Kidney (tissue), 14 donors: ENCODE data around the gene TCF12. TPM values are rescaled to one million over a fixed set of nuclear protein-coding genes. Genes with fewer than 3 reads are reported as not detected.

Experiments
- DNase-seq, 5 donors: peaks; one replicate each; pipeline ENCODE4 v3.0.0-alpha.2; 2013 to 2020
- FAIRE-seq: peaks from 2 replicates; lab custom pipeline; 2012; peaks lifted over from hg19 to GRCh38; lab: Jason Lieb, UNC
- H3K27ac ChIP-seq, 2 donors: one replicate each; pipeline ENCODE4 v1.7.0; 2013; ENCODE audit warnings: low read depth in 2 of 2, low read length in 2 of 2, inconsistent platforms in 1 of 2
- H3K27me3 ChIP-seq: one replicate; pipeline ENCODE4 v1.7.1; 2013; ENCODE audit warnings: low read length, inconsistent platforms; ENCODE audit not compliant: control insufficient read depth, insufficient read depth
- H3K36me3 ChIP-seq, 3 donors: one replicate each; pipeline versions ENCODE4 v1.7.0 to v1.7.1; 2013; ENCODE audit warnings: low read length in 3 of 3, control low read depth in 1 of 3, inconsistent platforms in 1 of 3; ENCODE audit not compliant: insufficient read depth in 3 of 3, control insufficient read depth in 2 of 3
- H3K4me1 ChIP-seq, 3 donors: one replicate each; pipeline versions ENCODE4 v1.7.0 to v1.7.1; 2013; ENCODE audit warnings: low read length in 3 of 3, inconsistent platforms in 1 of 3, low read depth in 1 of 3; ENCODE audit not compliant: control insufficient read depth in 2 of 3, insufficient read depth in 2 of 3
- H3K4me3 ChIP-seq, 3 donors: one replicate each; pipeline versions ENCODE4 v1.7.0 to v1.8.1; 2013; ENCODE audit warnings: low read length in 3 of 3, control low read depth in 1 of 3, inconsistent platforms in 1 of 3
- H3K9ac ChIP-seq, 3 donors: one replicate each; pipeline versions ENCODE4 v1.7.0 to v1.7.1; 2013; ENCODE audit warnings: low read length in 3 of 3, control low read depth in 1 of 3, inconsistent platforms in 1 of 3
- H3K9me3 ChIP-seq, 3 donors: one replicate each; pipeline versions ENCODE4 v1.7.0 to v1.7.1; 2013; ENCODE audit warnings: low read length in 3 of 3, control low read depth in 1 of 3, inconsistent platforms in 1 of 3; ENCODE audit not compliant: control insufficient read depth in 2 of 3, insufficient read depth in 1 of 3
- CTCF ChIP-seq: IDR thresholded peaks from 3 replicates; pipeline ENCODE4 v1.5.1; 2012; ENCODE audit warnings: mild to moderate bottlenecking, moderate library complexity, borderline replicate concordance; ENCODE audit not compliant: insufficient read depth; ENCODE audit errors: extremely low read depth
- intact Hi-C: fragments of 100-400 bp; cut with DNase I; formaldehyde crosslinking; loops from one replicate; pipeline ENCODE4 v1.11.1; 2022
- polyA plus RNA-seq: library from polyadenylated mRNA; stranded (reverse); fragments of 350-450 nt; fragmentation: Illumina TruSeq; extraction: RNeasy Lipid Tissue Mini Kit (QIAGEN cat#74804); gene quantifications from one replicate; pipeline ENCODE4 v1.2.3, GENCODE V29; 2014; ENCODE audit warnings: low read depth, low replicate concordance; ENCODE audit not compliant: insufficient read depth
- total RNA-seq: library from RNA; stranded (reverse); fragmentation: NEBNext Ultra II Directional; extraction: Animal tissue kit (Norgen Biotek cat#: 25700); gene quantifications from one replicate; pipeline ENCODE4 v1.2.1, GENCODE V29; 2021
- donor health status: control.
- donor health status: control.
- donor health status: control.
- donor health status: control.
- donor health status: control.
- donor health status: DM: yes; HTN: yes; CAD: no.
- donor health status: Normal renal cell carcinoma (clear cell type).

Gene TCF12
- total and polyA plus RNA-seq, 2 donors from 2014 or later, result 16.3 to 116 TPM

- Histone ChIP-seq H3K9ac (no peak overlapping the region), H3K4me1 (peaks cover 0 to 8% (median 0%) of the 10 kb centered on the region in 3 donors), H3K36me3 (no peaks in the 10 kb centered on the region), H3K4me3 (no peak overlapping the region), H3K27ac (no peak overlapping the region), H3K9me3 (no peaks in the 10 kb centered on the region), H3K27me3 (no peaks in the 10 kb centered on the region)
- TF ChIP-seq CTCF, result no peak
- intact Hi-C loops, result no loop called here
- FAIRE-seq, result no peak
- DNase-seq, result no peak
These were observed 296.9 kb downstream of the TCF12 start for GRCh38 chr15:57215326-57215725.

- H3K27ac ChIP-seq, result no peak overlapping the region
- FAIRE-seq (no peak), DNase-seq (no peak)
- H3K36me3 ChIP-seq, result no peaks in the 10 kb centered on the region
- no peak overlapping the region for H3K9ac ChIP-seq
- TF ChIP-seq CTCF, result no peak
- no peaks in the 10 kb centered on the region for H3K9me3 ChIP-seq
- no peaks in the 10 kb centered on the region for H3K27me3 ChIP-seq
- intact Hi-C loops, result no loop called here
- H3K4me3 ChIP-seq, result no peak overlapping the region
- H3K4me1 ChIP-seq, result peaks cover 0 to 8% (median 0%) of the 10 kb centered on the region in 3 donors
These were observed 297.4 kb downstream of the TCF12 start for GRCh38 chr15:57215881-57216280.

GRCh38 chr15:57216288-57216687 lies 297.8 kb downstream of the TCF12 start:
- no peak overlapping the region for H3K27ac ChIP-seq
- intact Hi-C loops, result no loop called here
- no peak overlapping the region for H3K9ac ChIP-seq
- no peaks in the 10 kb centered on the region for H3K36me3 ChIP-seq
- no peaks in the 10 kb centered on the region for H3K9me3 ChIP-seq
- DNase-seq, result no peak
- no peak for FAIRE-seq
- H3K4me3 ChIP-seq, result no peak overlapping the region
- H3K4me1 ChIP-seq, result peaks cover 0 to 8% (median 0%) of the 10 kb centered on the region in 3 donors
- H3K27me3 ChIP-seq, result no peaks in the 10 kb centered on the region
- no peak for TF ChIP-seq CTCF
